ENCODE measurements around the gene VCP. TPM values are rescaled to one million over a fixed set of nuclear protein-coding genes. Genes with fewer than 3 reads are reported as not detected.
A peak's percentile ranks its signal among the peaks of the same experiment; 100 is the strongest.

Gene VCP
- total RNA-seq, 4 donors from 2014 or later, result 265 to 354 (median 342) TPM

GRCh38 chr9:35102465-35102768, 30.0 kb upstream of the VCP start:
- DNase-seq, result no peak
- H3K36me3 ChIP-seq, result peaks cover 0 to 59% of the 10 kb centered on the region in 2 donors
- ATAC-seq, result peak; percentile 21 to 27
- peak overlapping the region; percentile 74 to 92 (median 79) for H3K4me3 ChIP-seq
- no peaks in the 10 kb centered on the region for H3K27me3 ChIP-seq
- no peak for TF ChIP-seq CTCF (IDR thresholded peaks at IDR 0.05 in 4 of 5, conservative IDR thresholded peaks at IDR 0.05 in 1 of 5)
- TF ChIP-seq POLR2A (IDR thresholded peaks at IDR 0.05), result no peak
- in situ Hi-C loops (cut with MboI; ENCODE audit: low sequenced_read_pairs in 4 of 4) (loop anchor here in 1 of 4 donors (25.0 kb wide), 1 partner anchor 460 kb away; a partner anchor contains a TSS), intact Hi-C loops (cut with DNase I; ENCODE audit: low total_unique reads) (loop anchor here (2.0 kb wide), 1 partner anchor 30 kb away; the partner anchor contains the start of gene VCP)
- H3K4me1 ChIP-seq, result peaks cover 15 to 22% of the 10 kb centered on the region in 2 donors
- H3K9me3 ChIP-seq, result no peaks in the 10 kb centered on the region
- peak overlapping the region; percentile 85 to 97 (median 94) for H3K27ac ChIP-seq

GRCh38 chr9:35097573-35097972, 25.1 kb upstream of the VCP start:
- Histone ChIP-seq H3K27me3 (no peaks in the 10 kb centered on the region), H3K36me3 (peaks cover 0 to 42% of the 10 kb centered on the region in 2 donors), H3K27ac (no peak overlapping the region), H3K9me3 (no peaks in the 10 kb centered on the region), H3K4me1 (peaks cover 12 to 26% of the 10 kb centered on the region in 2 donors), H3K4me3 (no peak overlapping the region)
- DNase-seq (no peak), ATAC-seq (no peak)
- in situ Hi-C loops (cut with MboI; ENCODE audit: low sequenced_read_pairs in 4 of 4), result loop anchor here in 2 of 4 donors (10.0 to 25.0 kb wide), 2 partner anchors 203 to 435 kb away; partner anchors contain the start of genes CCL27 (in 1 of the 2) and IL11RA (in 1 of the 2)
- TF ChIP-seq CTCF (IDR thresholded peaks at IDR 0.05 in 4 of 5, conservative IDR thresholded peaks at IDR 0.05 in 1 of 5) (no peak), POLR2A (IDR thresholded peaks at IDR 0.05) (no peak)
- intact Hi-C loops (cut with DNase I; ENCODE audit: low total_unique reads), result no loop called here

- ATAC-seq, result peak; percentile 91 to 92
- TF ChIP-seq POLR2A (IDR thresholded peaks at IDR 0.05) (peak; percentile 22 to 39), CTCF (IDR thresholded peaks at IDR 0.05 in 4 of 5, conservative IDR thresholded peaks at IDR 0.05 in 1 of 5) (peak; percentile 77 to 94 (median 79))
- Histone ChIP-seq H3K27ac (peak within 1 kb of the TSS; percentile 89 to 99 (median 92)), H3K4me1 (peaks cover 6 to 14% of the 10 kb centered on the region in 2 donors), H3K9me3 (no peaks in the 10 kb centered on the region), H3K4me3 (peak within 1 kb of the TSS; percentile 82 to 99 (median 83)), H3K36me3 (peaks cover 0 to 51% of the 10 kb centered on the region in 2 donors), H3K27me3 (no peaks in the 10 kb centered on the region)
- intact Hi-C loops (cut with DNase I; ENCODE audit: low total_unique reads), result loop anchor here (1.0 kb wide), 1 partner anchor 197 kb away; no protein-coding TSS in a partner anchor
- DNase-seq, result peak; percentile 81 to 84
- in situ Hi-C loops (cut with MboI; ENCODE audit: low sequenced_read_pairs in 4 of 4), result loop anchor here in 2 of 4 donors (10.0 to 25.0 kb wide), 2 partner anchors 201 to 434 kb away; partner anchors contain the start of genes CCL27 (in 1 of the 2) and IL11RA (in 1 of the 2)
These were observed 23.8 kb upstream of the VCP start, which contains the start of gene PIGO for GRCh38 chr9:35096035-35096849. Gene PIGO, minus strand, starts transcription at chr9:35096591. Its CDS starts 1,026 bp downstream, at chr9:35095565.

GRCh38 chr9:35091536-35091935, 19.1 kb upstream of the VCP start:
- Histone ChIP-seq H3K9me3 (no peaks in the 10 kb centered on the region), H3K27me3 (no peaks in the 10 kb centered on the region), H3K4me3 (no peak overlapping the region), H3K27ac (no peak overlapping the region), H3K36me3 (peaks cover 0 to 70% of the 10 kb centered on the region in 2 donors), H3K4me1 (peaks cover 6 to 9% of the 10 kb centered on the region in 2 donors)
- TF ChIP-seq POLR2A (IDR thresholded peaks at IDR 0.05) (no peak), CTCF (IDR thresholded peaks at IDR 0.05 in 4 of 5, conservative IDR thresholded peaks at IDR 0.05 in 1 of 5) (no peak)
- ATAC-seq (no peak), DNase-seq (no peak)
- in situ Hi-C loops (cut with MboI; ENCODE audit: low sequenced_read_pairs in 4 of 4), result loop anchor here in 3 of 4 donors (5.0 to 25.0 kb wide), 3 partner anchors 194 to 429 kb away; partner anchors contain the start of genes CCL27 (in 1 of the 3) and IL11RA (in 1 of the 3)
- intact Hi-C loops (cut with DNase I; ENCODE audit: low total_unique reads), result no loop called here

Measured in gastrocnemius medialis (tissue), 4 donors.